Measurements from ENCODE around the gene TSHB.
A peak's percentile ranks its signal among the peaks of the same experiment; 100 is the strongest.

Gene TSHB

DNA sequence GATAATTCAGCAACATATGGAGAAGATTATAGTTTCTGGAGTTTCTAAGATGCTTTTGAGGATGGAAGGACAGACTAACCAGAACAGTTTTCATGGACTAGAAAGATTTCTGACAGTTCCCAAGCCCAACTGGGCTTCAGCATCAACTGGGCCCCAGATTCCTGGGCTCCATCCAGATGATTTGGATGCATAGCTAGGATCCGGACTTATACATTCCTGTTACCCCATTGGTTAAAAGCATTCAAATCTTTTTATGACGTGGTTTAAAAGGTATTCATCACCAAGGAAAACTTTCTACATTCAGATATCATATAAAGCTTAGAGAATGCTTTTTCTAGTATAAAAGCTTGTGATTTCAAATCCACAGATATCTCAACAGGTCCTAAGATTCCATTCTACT is 29.7 kb downstream of the TSHB start:
- no peak for DNase-seq

DNA sequence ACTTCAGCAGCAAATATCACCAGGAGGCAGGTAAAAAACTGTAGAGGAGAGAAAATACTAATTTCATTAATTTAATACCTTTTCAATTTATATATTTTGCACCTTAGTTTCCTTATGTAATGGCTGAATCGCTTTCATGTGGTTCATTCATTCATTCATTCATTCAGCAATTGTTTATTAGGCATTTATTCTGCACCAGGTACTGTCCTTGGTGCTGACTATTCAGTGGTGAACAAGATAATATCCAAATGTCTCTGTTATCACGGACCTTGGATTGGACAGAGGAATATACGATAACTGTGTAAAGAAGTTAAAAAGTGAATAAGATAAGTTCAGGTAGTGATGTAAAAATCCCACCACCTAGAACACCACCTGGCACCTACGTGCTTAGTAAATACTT is 30.9 kb downstream of the TSHB start:
- no peak for DNase-seq

DNA sequence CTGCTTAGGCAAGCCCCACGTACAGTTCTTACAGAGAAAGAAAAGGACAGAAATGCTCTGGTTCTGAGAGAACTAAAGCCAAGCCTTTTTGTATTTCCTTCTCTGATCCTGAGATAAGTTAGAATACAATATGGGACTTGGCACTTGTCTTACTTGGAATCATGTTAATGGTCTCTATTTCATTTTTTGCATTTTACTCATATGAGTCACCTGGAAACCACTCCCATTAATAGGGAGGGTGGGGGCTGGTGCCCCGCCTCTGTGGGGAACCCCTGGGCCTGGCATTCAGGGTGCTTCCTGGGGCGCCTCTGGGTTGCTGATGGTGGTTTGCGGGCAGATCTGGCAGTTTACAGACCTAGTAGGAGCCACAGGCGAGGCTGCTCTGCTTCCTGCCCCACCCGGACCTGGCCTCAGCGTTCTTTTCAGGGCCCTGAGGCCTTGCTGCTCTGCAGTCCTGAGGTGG is 32.9 kb downstream of the TSHB start:
- no peak for DNase-seq

DNA sequence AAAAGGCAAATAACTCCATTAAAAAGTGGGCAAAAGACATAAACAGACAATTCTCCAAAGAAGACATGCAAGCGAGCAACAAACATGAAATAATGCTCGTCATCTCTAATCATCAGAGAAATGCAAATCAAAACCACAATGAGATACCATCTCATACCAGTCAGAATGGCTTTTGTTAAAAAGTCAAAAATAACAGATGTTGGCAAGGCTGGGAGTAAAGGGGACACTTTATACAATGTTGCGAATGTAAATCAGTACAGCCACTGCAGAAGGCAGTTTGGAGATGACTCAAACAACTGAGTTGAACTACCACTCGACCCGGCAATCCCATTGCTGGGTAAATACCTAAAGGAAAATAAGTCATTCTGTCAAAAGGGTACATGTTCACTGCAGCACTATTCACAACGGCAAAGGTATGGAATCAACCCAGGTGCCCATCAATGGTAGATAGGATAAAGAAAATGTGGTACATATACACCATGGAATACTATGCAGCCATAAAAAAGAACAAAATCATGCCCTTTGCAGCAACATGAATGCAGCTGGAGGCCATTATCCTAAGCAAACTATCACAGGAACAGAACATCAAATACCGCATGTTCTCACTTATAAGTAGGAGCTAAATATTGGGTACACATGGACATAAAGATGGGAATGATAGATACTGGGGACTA is 33.7 kb downstream of the TSHB start:
- no peak for DNase-seq

DNA sequence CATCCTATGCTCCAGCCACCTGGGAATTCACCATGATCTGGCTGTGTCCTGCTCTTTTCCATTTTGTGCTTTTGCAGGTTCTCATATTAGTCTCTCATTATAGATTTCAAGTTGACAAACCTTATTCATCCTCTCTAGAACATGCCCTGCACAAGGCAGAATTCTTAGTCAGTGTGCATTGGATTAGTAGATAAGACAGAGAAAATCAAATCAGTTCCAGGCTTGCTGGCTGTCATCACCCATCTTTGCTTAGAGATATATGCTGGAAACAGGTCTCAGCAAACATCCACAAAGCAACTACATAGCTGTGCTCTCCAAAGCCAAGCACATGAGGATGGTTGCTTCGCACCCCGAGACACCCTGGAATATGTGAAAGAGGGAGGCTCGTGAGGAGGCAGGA is 34.8 kb downstream of the TSHB start:
- no peak for DNase-seq

- DNase-seq, result no peak
These were observed 35.4 kb downstream of the TSHB start for GRCh38 chr1:115065021-115065420.

GRCh38 chr1:115067161-115067859 is 37.7 kb downstream of the TSHB start:
- DNase-seq, result peak in 11 of 58 donors; percentile 11 to 75 (median 31)

DNA sequence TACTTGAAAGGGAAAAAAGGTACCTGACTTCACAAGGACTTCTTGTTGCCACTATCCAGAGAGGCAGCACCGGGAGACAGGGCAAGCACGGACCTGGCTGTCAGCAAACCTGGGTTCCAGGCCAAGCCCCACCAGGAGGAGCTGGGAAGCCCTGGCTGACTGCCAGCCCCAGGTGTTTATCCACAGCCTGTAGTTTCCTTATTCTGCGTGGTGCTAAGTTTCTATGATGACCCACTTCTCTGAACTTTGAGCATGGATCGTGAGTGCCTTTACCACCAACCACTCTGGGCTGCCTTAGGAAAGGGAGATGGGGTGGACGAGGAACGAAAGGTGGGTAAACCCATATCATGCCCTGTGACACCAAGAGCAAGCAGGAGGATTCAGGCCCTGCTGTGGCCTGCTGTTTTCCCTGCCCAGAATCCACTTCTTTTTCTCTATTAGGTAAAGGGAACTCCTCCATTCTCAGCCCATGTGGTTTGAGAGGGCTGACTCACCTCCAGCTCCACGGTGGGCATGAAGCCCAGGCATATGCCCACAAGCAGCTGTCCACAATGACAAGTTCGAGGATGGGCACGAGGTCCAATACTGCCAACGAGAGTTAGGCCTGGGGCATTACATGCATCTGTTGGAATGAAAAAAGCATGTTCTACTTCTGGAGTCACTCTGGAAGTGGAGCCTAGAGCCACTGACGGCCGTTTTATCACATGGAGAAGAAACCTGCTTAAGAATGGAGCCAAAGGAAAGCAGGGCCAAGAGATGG is 39.4 kb downstream of the TSHB start:
- no peak for DNase-seq

DNA sequence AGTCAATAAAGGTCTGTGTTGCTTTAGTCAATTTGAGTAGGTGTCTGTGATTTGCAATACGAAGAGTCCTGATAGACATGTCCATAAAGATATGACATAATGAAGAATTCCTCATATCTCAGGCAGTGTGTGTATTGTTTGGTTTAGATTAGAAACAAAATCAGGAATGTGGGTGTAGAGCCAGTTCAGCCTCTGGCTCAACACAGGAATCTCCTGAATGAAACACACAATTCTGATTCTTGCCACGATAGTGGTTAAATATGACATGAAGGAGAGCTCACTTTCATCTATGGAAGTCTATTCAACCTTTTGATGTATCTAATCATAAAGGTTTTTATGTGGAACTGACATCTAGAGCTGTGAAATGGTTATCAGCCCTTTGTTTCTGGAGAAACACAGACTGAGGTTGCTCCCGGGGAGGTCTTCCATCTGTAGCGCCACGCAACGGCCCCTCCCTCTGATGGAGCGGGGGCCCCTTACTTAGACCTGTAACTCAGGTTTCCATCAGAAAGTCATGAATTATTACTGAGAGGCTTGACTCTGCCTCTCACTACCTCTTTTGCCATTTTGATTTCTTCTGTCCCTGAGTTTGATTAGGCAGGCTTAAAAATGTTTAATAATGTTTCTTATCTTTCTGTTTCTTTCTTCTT is 40.2 kb downstream of the TSHB start:
- no peak for DNase-seq

DNA sequence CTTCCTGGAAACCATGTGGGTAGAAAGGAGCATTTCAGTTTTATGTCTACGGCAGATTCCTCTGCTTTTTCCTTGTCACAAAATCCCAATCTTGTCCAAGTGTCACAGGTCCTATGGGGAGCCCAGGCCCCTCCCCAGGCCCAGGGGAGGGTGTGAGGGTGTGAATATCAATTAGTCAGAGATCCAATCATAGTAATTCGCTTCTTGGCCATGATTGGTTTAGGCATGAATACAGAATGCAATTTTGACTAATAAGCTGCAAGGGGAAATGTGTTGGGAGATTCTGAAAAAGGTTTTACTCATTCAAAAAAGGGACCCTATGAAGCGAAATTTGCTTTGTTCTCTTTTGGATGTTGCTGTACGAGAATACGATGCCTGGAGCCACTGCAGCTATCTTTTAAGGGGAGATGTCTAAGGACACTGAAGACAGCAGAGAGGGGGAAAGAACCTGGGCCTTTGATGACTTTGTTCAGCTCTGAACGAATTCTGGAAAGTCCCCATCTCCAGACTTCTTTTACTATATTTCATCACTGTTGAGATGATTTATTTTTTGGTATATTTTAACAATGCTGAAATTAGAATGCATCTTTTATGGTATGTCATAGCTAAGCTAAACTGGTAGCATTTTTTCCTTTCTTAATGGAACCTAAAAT is 41.5 kb downstream of the TSHB start:
- no peak for DNase-seq

- no peak for DNase-seq
These were observed 43.9 kb downstream of the TSHB start for GRCh38 chr1:115073298-115074087.

DNA sequence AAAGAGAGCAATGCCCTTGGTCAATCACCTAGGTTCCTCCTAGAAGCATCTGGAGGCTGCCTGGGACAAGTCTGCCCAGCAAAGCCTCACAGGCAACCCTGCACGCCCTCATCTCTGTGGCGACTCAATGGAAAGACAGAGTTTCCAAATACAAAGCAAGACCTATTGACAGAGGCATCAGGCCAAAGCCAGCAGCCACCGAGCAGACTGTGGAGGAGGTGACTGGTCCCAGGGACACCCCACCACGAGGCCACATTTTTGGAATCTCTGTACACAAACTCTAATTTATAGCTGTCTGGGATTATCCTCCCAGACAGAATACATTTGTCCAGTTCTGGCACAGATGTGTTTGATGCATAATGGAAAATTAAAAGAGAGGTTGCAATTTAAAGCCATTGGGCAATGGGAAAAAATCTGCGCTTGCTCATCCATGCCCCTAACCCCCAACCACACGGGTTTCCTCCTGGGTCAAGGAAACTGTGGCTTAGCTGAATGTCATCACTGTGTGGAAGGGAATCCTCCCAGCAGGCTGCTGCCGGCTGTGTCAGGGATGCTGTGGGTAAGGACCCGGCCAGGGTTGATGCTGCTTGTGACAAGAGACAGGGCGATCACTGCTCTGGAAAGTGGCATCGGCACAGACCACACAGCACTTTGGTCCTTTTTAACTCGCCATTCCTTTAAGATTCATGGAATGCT is 45.4 kb downstream of the TSHB start:
- DNase-seq, result no peak

DNA sequence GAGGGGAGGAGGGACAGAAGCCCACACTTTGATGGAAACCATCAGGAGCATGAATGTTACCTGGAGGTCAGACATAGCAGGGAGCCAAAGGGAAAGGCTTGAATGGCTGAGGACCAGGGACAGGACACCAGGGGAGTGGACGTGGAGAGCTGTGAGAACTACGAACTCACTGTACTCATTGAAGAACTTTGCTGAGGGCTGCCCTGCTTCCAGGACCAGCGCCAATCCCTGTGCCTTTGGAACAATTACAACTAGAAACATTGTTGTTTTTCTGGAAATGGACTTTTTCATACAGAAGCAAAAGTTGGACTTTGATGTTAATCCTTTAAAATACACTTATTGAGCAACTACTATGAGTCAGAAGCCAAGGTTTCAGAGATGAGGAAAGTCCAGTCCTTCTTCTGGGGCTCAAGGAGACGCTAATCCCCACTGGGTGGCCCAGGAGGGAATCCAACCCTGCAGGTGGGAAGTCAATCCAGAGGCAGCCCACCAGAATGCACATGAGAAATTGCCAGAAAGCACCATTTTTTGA is 46.8 kb downstream of the TSHB start:
- DNase-seq, result no peak

- DNase-seq, result no peak
These were observed 47.8 kb downstream of the TSHB start for GRCh38 chr1:115077286-115077983.

DNA sequence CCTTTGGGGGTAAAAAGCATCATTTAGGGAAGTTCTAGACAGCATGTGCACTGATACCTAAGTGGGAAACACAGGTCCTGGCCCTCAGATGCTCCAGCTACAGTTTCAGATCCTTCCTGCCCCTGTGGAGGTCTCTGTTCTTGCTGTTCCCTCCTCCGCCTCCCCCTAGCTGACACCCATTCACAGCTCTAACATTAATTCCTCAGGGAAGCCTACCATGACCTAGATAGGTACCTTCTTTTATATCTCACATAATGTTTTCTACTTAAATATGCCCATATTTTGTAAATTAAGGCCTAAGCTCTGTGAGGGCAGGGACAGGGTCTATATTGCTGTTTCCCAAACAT is 48.3 kb downstream of the TSHB start:
- DNase-seq, result no peak

GRCh38 chr1:115078708-115079107 is 49.1 kb downstream of the TSHB start:
- no peak for DNase-seq

- no peak for DNase-seq
These were observed 53.3 kb downstream of the TSHB start for GRCh38 chr1:115082949-115083348.

Measured in anterior cingulate cortex (tissue), 58 donors.